C4-2B (cell line): Measurements from ENCODE around the gene CTNNA2.

Source experiments
- ZFX ChIP-seq: fragments of 450-650 bp; IDR thresholded peaks from 2 replicates; pipeline ENCODE4 v1.6.1; 2017
- TF ChIP-seq, protein P1 (sequence below): fragments of 450-650 bp; conservative IDR thresholded peaks from 2 replicates; pipeline ENCODE4 v1.5.1; 2017; ENCODE audit warnings: mild to moderate bottlenecking

DNA sequence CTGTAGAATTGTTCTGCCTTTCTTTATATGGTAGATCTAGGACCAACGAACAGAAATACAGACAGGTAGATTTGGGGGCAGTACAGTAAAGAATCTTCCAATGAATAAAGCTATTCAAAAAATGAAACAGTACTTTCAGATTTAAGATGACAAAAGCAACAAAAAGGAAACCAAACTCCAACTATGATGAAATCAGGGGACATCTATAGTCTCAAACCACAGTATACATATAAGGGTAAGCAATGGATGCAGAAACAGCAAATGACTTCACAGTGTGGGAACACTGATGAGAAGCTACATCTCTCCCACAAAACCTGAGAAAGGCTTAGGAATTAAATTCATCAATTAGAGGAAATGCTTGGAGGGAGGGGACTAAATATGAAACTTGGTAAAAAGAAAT lies 202.5 kb downstream of the CTNNA2 start:
- TF ChIP-seq, protein P1, sequence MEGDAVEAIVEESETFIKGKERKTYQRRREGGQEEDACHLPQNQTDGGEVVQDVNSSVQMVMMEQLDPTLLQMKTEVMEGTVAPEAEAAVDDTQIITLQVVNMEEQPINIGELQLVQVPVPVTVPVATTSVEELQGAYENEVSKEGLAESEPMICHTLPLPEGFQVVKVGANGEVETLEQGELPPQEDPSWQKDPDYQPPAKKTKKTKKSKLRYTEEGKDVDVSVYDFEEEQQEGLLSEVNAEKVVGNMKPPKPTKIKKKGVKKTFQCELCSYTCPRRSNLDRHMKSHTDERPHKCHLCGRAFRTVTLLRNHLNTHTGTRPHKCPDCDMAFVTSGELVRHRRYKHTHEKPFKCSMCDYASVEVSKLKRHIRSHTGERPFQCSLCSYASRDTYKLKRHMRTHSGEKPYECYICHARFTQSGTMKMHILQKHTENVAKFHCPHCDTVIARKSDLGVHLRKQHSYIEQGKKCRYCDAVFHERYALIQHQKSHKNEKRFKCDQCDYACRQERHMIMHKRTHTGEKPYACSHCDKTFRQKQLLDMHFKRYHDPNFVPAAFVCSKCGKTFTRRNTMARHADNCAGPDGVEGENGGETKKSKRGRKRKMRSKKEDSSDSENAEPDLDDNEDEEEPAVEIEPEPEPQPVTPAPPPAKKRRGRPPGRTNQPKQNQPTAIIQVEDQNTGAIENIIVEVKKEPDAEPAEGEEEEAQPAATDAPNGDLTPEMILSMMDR: no peak
- TF ChIP-seq ZFX: no peak
